ENCODE results near the gene WDR86.

WDR86 gene

DNA sequence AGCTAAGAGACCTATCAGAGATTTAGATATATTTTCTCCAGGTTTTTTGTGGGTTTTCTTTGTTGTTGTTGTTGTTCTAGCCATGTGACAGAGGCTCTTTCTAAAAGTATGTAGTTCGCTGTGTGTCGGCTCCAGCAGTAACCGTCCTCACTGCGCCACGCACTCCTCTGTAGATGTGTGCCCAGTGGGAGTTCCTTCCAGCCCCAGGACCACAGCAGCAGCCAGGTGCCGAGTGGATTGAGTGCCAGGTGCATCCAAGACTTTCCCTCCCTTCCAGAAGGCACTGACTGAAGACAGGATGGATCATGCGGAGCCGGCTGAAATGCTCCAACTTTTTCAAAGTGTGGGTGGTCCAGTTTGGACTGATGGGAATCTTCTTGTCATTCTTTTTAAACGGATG lies 31.8 kb downstream of the WDR86 start:
- DNase-seq, result no peak

DNA sequence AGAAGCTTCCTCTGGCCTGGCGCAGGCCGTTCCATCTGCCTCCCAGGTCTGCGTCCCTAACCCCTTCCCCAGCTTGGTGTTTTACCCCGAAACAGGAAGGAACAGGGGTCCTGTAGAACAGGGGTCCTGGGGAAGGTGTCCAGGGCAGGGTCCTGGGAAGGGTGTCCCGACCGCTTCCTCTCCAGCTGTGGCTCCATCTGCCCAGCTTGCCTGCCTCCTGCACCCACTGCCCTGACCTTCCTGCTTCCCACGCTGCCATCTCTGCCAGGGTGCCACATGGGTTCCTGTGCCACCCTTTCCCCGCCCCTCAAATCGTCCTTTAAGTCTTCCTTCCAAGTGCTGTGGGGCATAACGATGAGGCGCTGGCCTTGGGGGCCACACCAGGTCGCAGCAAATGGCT lies 32.4 kb downstream of the WDR86 start:
- no peak for DNase-seq

DNA sequence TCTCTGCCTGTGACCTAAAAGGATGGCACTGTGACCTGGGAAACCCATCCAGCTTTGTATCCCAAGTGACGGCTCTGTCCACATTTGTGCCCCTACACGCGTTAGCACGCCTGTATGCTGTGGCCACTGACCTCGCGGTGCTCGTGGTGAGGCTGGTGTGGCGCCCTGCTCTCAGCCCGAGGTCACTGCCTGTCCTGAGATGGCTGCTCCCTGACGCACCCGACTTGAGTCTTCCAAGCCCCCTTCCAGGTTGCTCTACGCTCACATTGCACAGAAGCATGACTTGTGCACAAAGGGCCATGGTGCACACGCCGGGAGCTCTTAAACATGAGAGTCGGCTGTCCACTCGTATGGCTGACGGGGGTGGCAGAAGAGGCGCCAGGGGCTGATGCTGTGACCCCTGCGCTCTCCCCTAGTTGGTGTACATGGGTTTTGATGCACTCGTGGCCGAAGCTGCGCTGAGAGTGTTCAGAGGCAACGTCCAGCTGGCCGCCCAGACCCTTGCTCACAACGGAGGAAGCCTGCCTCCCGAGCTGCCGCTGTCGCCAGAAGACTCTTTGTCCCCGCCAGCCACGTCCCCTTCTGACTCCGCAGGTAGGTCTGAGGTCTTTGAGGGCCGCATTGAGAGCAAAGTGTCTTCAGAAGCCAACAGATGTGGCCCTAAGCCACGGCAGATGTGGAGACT lies 33.5 kb downstream of the WDR86 start:
- no peak for DNase-seq

DNA sequence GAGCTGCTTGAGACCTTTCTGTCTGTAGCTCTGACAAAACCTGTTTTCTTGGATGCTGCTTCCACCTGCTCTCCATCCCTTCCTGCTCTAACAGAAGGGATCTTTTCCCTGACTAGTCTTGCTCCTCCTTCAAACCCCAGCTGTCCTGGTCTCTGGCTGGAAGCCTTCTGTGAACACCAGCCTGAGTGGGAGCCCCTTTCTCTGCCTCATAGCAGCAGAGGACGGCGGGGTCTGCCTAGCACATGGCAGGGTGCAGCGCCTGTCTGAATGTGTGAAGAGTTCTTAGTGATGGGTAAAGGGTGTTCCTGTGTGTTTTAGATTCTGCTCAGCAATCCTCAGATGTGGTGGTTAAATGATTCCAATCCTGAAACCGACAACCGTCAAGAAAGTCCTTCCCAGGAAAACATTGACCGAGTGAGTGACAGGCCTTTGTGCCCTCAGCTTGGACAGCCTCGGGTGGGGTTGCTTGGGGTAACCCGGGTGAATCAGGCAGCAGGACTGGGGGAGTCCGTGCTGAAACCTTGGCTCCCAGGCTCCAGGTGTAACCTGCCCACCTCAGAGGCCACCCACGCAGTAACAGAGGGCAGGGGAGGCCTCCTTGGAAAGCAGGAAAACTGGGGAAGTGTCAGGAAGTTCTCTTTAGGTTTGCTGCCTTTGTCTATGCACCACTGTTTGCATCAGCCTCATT lies 34.2 kb downstream of the WDR86 start:
- no peak for DNase-seq

DNA sequence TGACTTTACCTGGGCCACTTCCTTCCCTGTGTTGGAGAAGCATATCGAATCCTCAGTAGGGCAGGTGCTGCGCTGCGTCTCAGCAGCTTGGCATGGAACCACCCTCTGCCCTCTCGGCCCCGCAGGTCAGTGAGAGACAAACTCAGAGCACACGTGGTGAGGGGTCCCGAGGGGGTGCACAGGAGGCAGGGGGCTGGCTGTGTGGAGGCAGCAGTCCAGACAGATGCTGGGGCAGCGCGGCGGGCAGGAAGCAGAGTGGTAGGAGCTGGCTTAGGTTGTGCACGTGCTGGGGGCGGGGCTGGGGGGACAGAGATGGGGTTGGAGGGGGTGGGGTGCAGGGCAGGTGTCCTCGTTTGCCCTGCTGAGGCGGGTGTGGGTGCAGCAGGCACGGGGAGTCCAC lies 35.1 kb downstream of the WDR86 start:
- no peak for DNase-seq

DNA sequence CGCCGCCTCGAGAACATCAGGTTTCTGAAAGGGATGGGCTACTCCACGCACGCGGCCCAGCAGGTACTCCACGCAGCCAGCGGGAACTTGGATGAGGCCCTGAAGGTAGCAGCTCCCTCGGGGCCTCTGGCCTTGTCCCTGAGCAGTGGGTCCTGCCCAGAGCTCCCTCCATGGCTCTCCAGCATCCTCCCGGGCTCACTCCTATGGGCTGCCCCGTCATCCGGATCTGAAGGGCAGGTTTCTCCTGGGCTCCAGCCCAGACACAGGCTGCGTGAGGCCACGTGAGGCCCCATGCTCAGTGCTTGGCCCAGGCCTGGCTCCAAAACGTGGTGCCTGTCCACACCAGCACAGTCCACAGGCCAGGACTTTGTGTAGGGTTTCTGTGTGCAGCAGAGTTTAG lies 35.7 kb downstream of the WDR86 start:
- DNase-seq, result no peak

DNA sequence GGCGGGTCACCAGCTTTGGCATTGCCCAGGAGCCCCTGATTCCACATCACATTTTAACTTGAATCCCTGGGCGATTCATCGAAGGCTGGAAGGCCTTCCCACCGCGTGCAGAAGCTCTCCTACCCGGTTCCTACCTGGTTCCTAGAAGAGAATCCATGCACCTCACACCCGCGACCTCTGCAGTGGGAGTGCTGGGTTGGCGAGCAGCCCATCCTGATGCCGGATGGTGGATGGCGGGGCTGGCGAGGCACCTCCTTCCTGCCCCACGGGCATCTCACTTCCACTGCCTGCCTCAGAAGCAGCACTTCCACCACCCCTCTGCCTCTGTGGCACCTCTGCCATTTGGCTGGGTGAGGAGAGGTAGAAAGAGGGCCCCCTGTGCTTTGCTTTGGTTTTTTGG lies 36.2 kb downstream of the WDR86 start:
- no peak for DNase-seq

DNA sequence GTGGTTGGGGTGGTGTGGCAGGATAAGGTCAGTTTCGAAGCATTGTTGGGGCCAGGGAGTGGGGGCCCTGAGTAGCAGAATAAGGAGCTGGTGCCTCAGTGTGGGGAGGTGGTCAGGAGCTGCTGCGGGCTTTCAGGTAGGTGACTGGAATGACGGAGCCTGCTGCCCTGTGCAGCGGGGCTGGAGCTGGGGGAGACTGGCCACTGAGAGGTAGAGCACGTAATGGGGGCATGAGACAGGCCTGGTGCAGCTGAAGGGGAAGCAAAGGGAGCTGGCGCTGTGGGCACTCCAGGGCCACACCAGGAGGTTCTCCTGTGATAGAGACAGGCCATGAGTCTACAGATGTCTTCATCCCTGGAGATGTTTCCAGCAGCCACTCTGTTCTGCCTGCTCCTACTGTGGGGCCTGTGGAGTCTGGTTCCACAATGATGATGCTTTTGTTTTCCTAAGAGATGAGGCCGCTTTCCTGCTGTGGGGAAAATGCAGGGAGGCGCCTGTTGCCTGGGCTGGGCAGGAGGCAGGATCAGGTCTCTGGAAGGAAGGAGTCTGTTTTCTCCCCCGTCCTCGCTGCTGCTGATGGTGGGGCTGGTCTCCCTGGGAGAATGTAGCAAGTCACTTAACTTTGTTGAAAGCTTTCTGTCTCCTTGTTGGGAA lies 37.1 kb downstream of the WDR86 start:
- no peak for DNase-seq

DNA sequence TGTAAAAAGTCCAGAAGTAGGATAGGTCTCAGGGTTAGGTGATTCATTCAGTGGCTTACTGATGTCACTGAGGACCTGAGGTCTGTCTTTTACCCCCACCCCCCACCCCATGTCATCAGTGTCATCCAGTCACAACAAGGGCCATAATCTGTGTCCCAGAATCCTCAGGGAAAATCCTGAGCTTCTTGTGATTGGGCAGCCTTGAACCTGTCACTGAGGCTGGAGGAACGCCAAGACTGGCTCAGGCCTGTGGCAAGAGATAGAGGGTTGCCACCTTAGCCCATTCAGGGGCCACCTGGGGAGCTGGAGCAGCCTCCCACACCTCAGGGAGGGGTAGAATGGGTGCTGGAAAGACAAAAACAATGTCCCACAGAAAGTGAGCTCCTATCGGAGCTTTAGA lies 38.6 kb downstream of the WDR86 start:
- DNase-seq, result no peak

DNA sequence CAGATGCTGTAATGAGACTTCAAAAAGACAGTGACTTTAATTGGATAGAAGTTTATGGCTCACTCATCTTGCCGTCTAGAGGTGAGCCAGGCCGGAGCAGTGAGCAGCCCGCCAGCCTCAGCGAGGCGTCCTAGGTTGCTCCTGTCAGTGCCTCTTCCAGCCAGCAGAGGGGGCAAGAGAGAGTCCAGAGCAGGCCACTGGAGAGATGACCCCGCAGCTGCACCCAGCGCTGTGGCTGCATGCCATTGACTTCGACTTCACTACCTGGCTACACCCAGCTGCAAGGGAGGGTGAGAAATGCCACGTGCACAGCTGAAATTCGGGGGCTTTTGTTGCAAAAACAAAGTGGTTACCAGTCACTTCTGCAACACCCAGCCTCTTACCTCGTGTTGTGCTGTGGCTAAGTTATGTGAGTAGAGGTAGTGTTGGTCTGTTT lies 41.7 kb downstream of the WDR86 start:
- peak; percentile 76 for DNase-seq

DNA sequence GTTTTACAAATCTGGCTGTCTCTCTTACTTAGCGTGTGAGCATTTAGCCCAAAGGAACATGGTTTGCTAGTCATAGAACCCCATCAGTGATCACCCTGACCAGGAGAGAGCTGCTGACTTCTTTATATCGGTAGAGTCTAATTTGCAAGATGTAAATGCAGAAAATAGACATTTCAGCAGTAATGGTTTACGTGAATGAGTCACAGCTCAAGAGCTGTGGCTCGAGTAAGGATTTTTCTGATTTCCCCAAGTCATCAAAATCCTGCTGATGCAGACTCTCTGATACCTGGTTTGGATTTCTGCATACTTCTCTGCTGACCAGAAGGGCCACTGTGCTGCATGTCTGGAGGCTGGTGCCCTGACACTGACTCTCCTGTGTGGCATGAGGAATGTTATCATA lies 42.6 kb downstream of the WDR86 start:
- no peak for DNase-seq

DNA sequence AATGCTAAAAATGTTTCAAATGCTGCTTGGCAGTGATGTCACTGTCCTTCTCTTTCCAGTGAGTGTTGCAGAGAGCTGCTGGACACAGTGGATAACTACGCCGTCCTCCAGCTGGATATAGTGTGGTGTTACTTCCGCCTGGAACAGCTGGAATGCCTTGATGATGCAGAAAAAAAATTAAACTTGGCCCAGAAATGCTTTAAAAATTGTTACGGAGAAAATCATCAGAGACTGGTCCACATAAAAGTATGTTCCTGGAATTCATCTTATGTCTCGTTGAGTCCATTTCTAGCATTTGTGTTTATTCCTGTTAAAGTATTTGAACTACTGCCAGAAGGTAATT lies 43.0 kb downstream of the WDR86 start:
- DNase-seq, result no peak

DNA sequence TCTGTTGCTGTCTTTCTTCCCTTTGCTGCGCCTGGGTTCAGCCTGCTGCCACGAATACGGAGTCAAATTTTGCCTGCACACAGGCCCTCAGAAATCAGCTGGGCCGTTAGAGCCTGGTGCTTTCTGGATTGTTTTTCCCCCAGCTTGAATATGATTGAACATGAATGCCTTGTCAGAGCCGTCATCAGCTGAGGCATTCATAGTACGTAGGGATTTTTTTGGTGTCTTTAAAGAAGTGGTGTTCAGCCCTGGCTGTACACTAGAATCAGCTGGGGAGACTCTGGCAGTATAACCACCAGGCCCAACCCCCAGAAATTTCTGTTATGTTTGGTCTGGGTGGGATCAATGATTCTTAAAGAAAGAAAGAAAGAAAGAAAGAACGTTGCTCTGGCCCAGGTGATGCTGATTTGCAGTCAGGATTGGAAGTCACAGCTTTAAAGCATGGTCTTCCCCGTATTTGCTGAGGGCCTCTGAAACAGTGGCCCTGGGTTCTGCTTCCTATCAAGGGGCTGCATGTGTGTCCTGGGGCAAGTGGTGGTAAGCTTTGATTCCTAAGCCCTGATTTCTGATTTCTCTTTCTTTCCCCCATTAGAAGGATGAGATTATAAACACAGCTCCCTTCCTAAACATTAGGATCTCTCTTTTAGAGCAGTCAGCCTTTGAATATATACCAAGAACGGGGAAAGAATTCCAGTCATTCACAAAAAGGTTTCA lies 43.5 kb downstream of the WDR86 start:
- DNase-seq, result no peak

DNA sequence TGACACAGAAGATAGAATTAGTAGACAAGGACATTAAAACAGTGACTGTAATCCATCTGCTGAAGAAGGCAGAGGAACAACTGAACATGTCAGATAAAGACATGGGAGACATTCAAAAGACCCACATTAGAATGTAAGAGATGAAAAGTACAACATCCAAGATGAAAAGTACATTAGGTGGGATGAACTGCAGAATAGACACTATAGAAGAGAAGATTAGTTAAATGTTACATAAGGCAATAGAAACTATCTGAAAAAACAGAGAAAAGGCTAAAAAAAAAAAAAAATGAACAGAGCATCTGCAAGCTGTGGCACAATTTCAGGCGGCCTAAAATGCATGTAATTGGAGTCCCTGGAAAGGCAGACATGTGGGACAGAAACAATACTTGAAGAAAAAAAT lies 46.7 kb downstream of the WDR86 start:
- DNase-seq, result no peak

DNA sequence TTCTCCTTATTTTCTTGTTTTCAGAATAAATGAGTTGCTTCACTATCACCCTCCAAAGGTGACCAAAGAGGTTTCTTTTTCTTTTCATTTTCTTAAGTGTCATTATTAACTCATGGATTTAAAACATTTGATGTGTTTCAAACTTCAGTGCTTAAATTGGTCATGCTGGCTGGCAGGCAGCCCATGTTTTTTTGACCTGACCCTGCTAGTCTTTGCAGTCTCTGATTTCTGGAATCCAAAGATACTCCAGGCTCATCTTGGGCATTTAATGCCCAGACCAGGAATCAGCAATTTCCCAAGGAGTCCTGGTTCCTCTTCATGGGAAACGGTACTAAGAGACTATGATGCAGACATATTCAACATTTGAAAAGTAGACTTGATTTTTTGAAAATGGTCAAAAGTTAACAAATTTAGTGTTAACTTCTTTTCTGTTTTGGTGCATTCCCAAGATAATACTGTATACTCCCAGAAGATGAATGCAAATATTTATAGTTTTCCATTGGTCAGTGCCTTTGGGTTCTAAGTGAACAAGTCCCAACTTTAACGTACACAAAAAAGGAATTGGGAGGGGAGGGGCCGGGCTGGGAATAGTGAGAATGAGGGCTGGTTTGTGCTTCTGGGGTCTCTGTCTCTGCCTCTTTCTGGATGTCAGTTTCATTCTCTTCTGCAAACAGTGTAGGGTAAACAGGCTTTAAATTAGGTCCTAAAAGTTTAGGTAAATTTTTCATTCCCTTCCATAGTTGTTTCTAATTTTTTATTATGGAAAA lies 48.5 kb downstream of the WDR86 start:
- no peak for DNase-seq

DNA sequence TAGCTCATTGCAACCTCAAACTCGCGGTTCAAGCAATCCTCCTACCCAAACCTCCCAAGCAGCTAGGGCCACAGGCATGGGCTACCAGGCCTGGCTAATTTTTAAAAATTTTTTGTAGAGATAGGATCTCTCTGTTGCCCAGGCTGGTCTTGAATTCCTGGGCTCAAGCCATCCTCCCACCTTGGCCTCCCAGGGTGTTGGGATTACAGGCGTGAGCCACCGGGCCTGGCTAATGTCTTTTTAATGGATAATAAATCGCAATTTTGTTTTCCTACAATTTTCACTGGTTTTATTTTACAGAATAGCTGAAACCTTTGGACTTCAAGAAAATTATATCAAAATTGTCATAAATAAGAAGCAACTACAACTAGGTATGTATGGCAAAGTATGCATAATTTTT lies 57.3 kb downstream of the WDR86 start:
- DNase-seq, result no peak

DNA sequence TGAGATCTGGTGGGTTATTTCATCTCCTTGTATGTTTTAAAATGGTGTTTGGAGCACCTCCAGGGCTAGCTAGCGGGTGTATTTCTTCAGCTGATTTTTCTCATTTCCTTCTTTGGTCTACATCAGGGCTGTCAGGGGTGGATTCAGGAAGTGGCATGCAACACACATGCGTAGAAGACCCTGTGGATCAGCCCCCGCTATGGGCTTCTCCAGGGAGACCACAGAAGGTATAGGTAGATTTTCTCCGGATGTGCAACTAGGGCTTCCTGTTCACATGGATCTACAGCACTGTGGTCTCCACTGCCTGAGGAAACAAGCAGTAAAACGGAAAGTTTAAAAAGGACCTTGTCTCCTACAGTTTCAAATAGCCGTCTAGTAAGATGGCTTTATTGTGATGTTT lies 57.9 kb downstream of the WDR86 start:
- DNase-seq, result no peak

DNA sequence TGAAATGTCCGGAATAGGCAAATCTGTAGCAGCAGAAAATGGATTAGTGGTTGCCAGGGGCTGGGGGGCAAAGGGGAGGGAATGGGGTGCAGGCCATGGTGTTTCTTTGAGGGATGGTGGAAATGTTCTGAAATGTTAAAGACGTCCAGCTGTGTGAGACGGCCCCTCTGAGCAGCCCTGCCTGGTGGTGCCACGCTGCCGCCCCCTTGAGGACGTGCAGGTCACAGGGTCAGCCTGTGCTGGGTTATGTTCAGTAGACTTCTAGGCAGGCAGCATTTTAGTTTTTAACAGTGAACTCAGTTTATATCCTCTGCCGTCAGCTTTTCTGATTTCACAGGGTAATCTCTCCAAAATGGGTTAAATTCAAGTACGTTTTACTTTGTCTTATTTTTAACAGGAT lies 58.8 kb downstream of the WDR86 start:
- peak; percentile 39 for DNase-seq

DNA sequence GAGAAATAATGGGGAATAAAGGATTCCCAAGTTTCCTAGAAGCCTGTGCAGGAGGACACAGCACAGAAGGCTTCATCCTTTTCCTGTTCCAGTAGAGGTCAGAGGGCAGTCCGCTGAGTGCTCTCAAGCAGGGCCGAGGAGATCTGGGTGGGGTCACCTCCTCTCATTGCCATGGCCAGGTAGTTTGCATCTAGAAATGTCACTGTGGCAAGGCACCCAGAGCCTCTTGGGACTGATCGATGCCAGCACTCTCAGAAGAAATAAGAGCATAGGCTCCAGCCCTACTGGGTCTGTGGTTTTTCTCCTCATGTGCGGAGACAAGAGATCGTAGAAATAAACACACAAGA lies 60.4 kb downstream of the WDR86 start:
- no peak for DNase-seq

DNA sequence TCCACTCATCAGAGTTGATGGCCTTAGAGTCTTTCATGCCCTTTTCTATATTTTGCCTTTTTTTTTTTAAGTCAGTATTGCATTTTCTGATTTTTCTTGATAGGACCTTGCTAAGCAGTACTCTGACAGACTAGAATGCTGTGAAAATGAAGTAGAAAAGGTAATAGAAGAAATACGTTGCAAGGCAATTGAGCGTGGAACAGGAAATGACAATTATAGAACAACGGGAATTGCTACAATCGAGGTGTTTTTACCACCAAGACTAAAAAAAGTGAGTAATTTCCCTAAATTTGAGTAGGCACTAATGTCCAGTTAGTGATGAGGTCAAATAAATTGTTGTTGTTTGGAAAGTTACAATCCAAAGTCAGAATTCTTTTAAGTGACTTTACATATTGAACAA lies 60.9 kb downstream of the WDR86 start:
- DNase-seq, result no peak

DNA sequence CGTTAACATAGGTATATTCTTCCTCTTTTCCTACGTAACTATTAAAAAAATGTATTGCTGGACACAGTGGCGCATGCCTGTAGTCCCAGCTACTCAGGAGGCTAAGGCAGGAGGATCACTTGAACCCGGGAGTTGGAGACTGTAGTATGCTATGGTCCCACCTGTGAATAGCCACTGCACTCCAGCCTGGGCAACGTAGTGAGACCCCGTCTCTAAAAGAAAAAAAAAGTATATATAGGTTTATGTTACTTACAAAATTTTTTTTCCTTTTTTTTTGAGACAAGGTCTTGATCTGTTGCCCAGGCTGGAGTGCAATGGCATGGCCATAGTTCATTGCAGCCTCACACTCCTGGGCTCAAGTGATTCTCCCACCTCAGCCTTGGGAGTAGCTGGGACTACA lies 62.6 kb downstream of the WDR86 start:
- DNase-seq, result no peak

DNA sequence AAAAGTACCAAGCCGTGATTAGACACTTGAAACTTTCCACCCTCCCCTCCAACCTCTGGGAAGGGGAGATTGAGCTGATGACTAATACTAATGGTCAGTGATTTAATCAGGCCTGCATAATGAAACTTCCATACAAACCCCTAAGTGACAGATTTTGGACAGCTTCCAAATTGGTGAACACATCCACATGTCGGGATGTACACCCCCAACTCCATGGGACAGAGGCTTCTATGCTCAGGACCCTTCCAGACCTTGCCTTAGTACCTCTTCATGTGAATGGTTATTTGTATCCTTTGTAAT lies 63.4 kb downstream of the WDR86 start:
- no peak for DNase-seq
